ENCODE measurements around the gene RFPL1.
A peak's percentile ranks its signal among the peaks of the same experiment; 100 is the strongest.

Gene RFPL1

GRCh38 chr22:29458551-29458950 is 20.2 kb downstream of the RFPL1 start:
- no peak overlapping the region for H3K14ac ChIP-seq (ENCODE audit: low read length in 2 of 2)
- no peaks in the 10 kb centered on the region for H3K36me3 ChIP-seq (ENCODE audit: control insufficient read depth in 1 of 2, insufficient read depth in 2 of 2, low read depth in 1 of 2, low read length in 2 of 2)
- no peak overlapping the region for H2BK120ac ChIP-seq (ENCODE audit: low read depth, low read length)
- no peak overlapping the region for H3K18ac ChIP-seq (ENCODE audit: low read depth in 1 of 2, low read length in 2 of 2)
- no peak overlapping the region for H2BK15ac ChIP-seq (ENCODE audit: low read depth, poor library complexity, severe bottlenecking)
- no peak overlapping the region for H3K27ac ChIP-seq (ENCODE audit: low read length, poor library complexity, severe bottlenecking)
- no peak overlapping the region for H2BK12ac ChIP-seq (ENCODE audit: low read length in 2 of 2)
- H4K8ac ChIP-seq (ENCODE audit: low read length), result no peak overlapping the region
- H2AK5ac ChIP-seq (ENCODE audit: low read length, severe bottlenecking), result no peak overlapping the region
- H3K4me2 ChIP-seq (ENCODE audit: low read length, poor library complexity, severe bottlenecking), result no peak overlapping the region
- no peak overlapping the region for H3K4ac ChIP-seq (ENCODE audit: low read depth in 1 of 2, low read length in 2 of 2)
- H3K4me3 ChIP-seq (ENCODE audit: insufficient read depth in 1 of 2, low read depth in 1 of 2, low read length in 2 of 2), result no peak overlapping the region
- DNase-seq, result no peak
- H2BK5ac ChIP-seq (ENCODE audit: low read depth, low read length, poor library complexity, severe bottlenecking), result no peak overlapping the region
- no peak overlapping the region for H2AFZ ChIP-seq (ENCODE audit: low read depth, low read length)
- no peak overlapping the region for H3K9ac ChIP-seq (ENCODE audit: low read length)
- no peaks in the 10 kb centered on the region for H3K9me3 ChIP-seq (ENCODE audit: control insufficient read depth, low read length)
- H3K23ac ChIP-seq (ENCODE audit: low read length in 2 of 2), result no peak overlapping the region
- peaks cover 3 to 5% of the 10 kb centered on the region in 2 experiments for H3K27me3 ChIP-seq (ENCODE audit: control insufficient read depth in 1 of 2, insufficient read depth in 1 of 2, low read length in 2 of 2)
- H3K4me1 ChIP-seq (ENCODE audit: control insufficient read depth, insufficient read depth, low read depth, low read length), result peaks cover 3% of the 10 kb centered on the region
- no peak overlapping the region for H4K91ac ChIP-seq (ENCODE audit: low read length)
- no peaks in the 10 kb centered on the region for H3K79me1 ChIP-seq (replicated peaks; ENCODE audit: low read length, poor library complexity, severe bottlenecking)

GRCh38 chr22:29459773-29460172 is 21.4 kb downstream of the RFPL1 start:
- peaks cover 7% of the 10 kb centered on the region for H3K4me1 ChIP-seq (ENCODE audit: control insufficient read depth, insufficient read depth, low read depth, low read length)
- H3K4me2 ChIP-seq (ENCODE audit: low read length, poor library complexity, severe bottlenecking), result no peak overlapping the region
- no peak for DNase-seq
- no peak overlapping the region for H2BK120ac ChIP-seq (ENCODE audit: low read depth, low read length)
- no peak overlapping the region for H3K14ac ChIP-seq (ENCODE audit: low read length in 2 of 2)
- no peak overlapping the region for H3K18ac ChIP-seq (ENCODE audit: low read depth in 1 of 2, low read length in 2 of 2)
- H2AFZ ChIP-seq (ENCODE audit: low read depth, low read length), result no peak overlapping the region
- H4K8ac ChIP-seq (ENCODE audit: low read length), result no peak overlapping the region
- WGBS, result 74% methylated on average over 9 of the region's 9 CpGs
- H3K9me3 ChIP-seq (ENCODE audit: control insufficient read depth, low read length), result no peaks in the 10 kb centered on the region
- peaks cover 3 to 12% of the 10 kb centered on the region in 2 experiments for H3K27me3 ChIP-seq (ENCODE audit: control insufficient read depth in 1 of 2, insufficient read depth in 1 of 2, low read length in 2 of 2)
- H4K91ac ChIP-seq (ENCODE audit: low read length), result no peak overlapping the region
- no peak overlapping the region for H2BK5ac ChIP-seq (ENCODE audit: low read depth, low read length, poor library complexity, severe bottlenecking)
- H3K79me1 ChIP-seq (replicated peaks; ENCODE audit: low read length, poor library complexity, severe bottlenecking), result no peaks in the 10 kb centered on the region
- no peak overlapping the region for H3K23ac ChIP-seq (ENCODE audit: low read length in 2 of 2)
- no peak overlapping the region for H3K4me3 ChIP-seq (ENCODE audit: insufficient read depth in 1 of 2, low read depth in 1 of 2, low read length in 2 of 2)
- H3K9ac ChIP-seq (ENCODE audit: low read length), result no peak overlapping the region
- no peak overlapping the region for H2AK5ac ChIP-seq (ENCODE audit: low read length, severe bottlenecking)
- no peaks in the 10 kb centered on the region for H3K36me3 ChIP-seq (ENCODE audit: control insufficient read depth in 1 of 2, insufficient read depth in 2 of 2, low read depth in 1 of 2, low read length in 2 of 2)
- no peak overlapping the region for H2BK12ac ChIP-seq (ENCODE audit: low read length in 2 of 2)
- H3K27ac ChIP-seq (ENCODE audit: low read length, poor library complexity, severe bottlenecking), result no peak overlapping the region
- no peak overlapping the region for H3K4ac ChIP-seq (ENCODE audit: low read depth in 1 of 2, low read length in 2 of 2)
- no peak overlapping the region for H2BK15ac ChIP-seq (ENCODE audit: low read depth, poor library complexity, severe bottlenecking)

- no peak overlapping the region for H2AFZ ChIP-seq (ENCODE audit: low read depth, low read length)
- H3K14ac ChIP-seq (ENCODE audit: low read length in 2 of 2), result no peak overlapping the region
- H2BK5ac ChIP-seq (ENCODE audit: low read depth, low read length, poor library complexity, severe bottlenecking), result no peak overlapping the region
- no peaks in the 10 kb centered on the region for H3K9me3 ChIP-seq (ENCODE audit: control insufficient read depth, low read length)
- H2BK15ac ChIP-seq (ENCODE audit: low read depth, poor library complexity, severe bottlenecking), result no peak overlapping the region
- H3K79me1 ChIP-seq (replicated peaks; ENCODE audit: low read length, poor library complexity, severe bottlenecking), result no peaks in the 10 kb centered on the region
- H2AK5ac ChIP-seq (ENCODE audit: low read length, severe bottlenecking), result no peak overlapping the region
- no peak overlapping the region for H3K18ac ChIP-seq (ENCODE audit: low read depth in 1 of 2, low read length in 2 of 2)
- H3K36me3 ChIP-seq (ENCODE audit: control insufficient read depth in 1 of 2, insufficient read depth in 2 of 2, low read depth in 1 of 2, low read length in 2 of 2), result no peaks in the 10 kb centered on the region
- H3K4ac ChIP-seq (ENCODE audit: low read depth in 1 of 2, low read length in 2 of 2), result no peak overlapping the region
- no peak overlapping the region for H4K91ac ChIP-seq (ENCODE audit: low read length)
- peaks cover 10 to 19% of the 10 kb centered on the region in 2 experiments for H3K27me3 ChIP-seq (ENCODE audit: control insufficient read depth in 1 of 2, insufficient read depth in 1 of 2, low read length in 2 of 2)
- no peak overlapping the region for H3K9ac ChIP-seq (ENCODE audit: low read length)
- H2BK12ac ChIP-seq (ENCODE audit: low read length in 2 of 2), result no peak overlapping the region
- H4K8ac ChIP-seq (ENCODE audit: low read length), result no peak overlapping the region
- H3K4me2 ChIP-seq (ENCODE audit: low read length, poor library complexity, severe bottlenecking), result no peak overlapping the region
- peaks cover 6% of the 10 kb centered on the region for H3K4me1 ChIP-seq (ENCODE audit: control insufficient read depth, insufficient read depth, low read depth, low read length)
- H2BK120ac ChIP-seq (ENCODE audit: low read depth, low read length), result no peak overlapping the region
- no peak for DNase-seq
- 90% methylated on average over 5 of the region's 5 CpGs for WGBS
- no peak overlapping the region for H3K27ac ChIP-seq (ENCODE audit: low read length, poor library complexity, severe bottlenecking)
- no peak overlapping the region for H3K23ac ChIP-seq (ENCODE audit: low read length in 2 of 2)
- no peak overlapping the region for H3K4me3 ChIP-seq (ENCODE audit: insufficient read depth in 1 of 2, low read depth in 1 of 2, low read length in 2 of 2)
These were observed 22.9 kb downstream of the RFPL1 start for GRCh38 chr22:29461263-29461662.

GRCh38 chr22:29463629-29464028 is 25.2 kb downstream of the RFPL1 start:
- no peak overlapping the region for H3K18ac ChIP-seq (ENCODE audit: low read depth in 1 of 2, low read length in 2 of 2)
- H3K79me1 ChIP-seq (replicated peaks; ENCODE audit: low read length, poor library complexity, severe bottlenecking), result no peaks in the 10 kb centered on the region
- H3K14ac ChIP-seq (ENCODE audit: low read length in 2 of 2), result no peak overlapping the region
- no peak overlapping the region for H3K4ac ChIP-seq (ENCODE audit: low read depth in 1 of 2, low read length in 2 of 2)
- DNase-seq, result no peak
- no peak overlapping the region for H3K4me3 ChIP-seq (ENCODE audit: insufficient read depth in 1 of 2, low read depth in 1 of 2, low read length in 2 of 2)
- H3K9ac ChIP-seq (ENCODE audit: low read length), result no peak overlapping the region
- H2BK5ac ChIP-seq (ENCODE audit: low read depth, low read length, poor library complexity, severe bottlenecking), result no peak overlapping the region
- H3K4me1 ChIP-seq (ENCODE audit: control insufficient read depth, insufficient read depth, low read depth, low read length), result peaks cover 4% of the 10 kb centered on the region
- H4K91ac ChIP-seq (ENCODE audit: low read length), result no peak overlapping the region
- no peak overlapping the region for H2BK15ac ChIP-seq (ENCODE audit: low read depth, poor library complexity, severe bottlenecking)
- H3K23ac ChIP-seq (ENCODE audit: low read length in 2 of 2), result peak overlapping the region in 1 of 2 experiments; percentile 90
- H3K36me3 ChIP-seq (ENCODE audit: control insufficient read depth in 1 of 2, insufficient read depth in 2 of 2, low read depth in 1 of 2, low read length in 2 of 2), result no peaks in the 10 kb centered on the region
- no peak overlapping the region for H4K8ac ChIP-seq (ENCODE audit: low read length)
- no peak overlapping the region for H2AFZ ChIP-seq (ENCODE audit: low read depth, low read length)
- no peak overlapping the region for H3K4me2 ChIP-seq (ENCODE audit: low read length, poor library complexity, severe bottlenecking)
- H2AK5ac ChIP-seq (ENCODE audit: low read length, severe bottlenecking), result no peak overlapping the region
- H3K27ac ChIP-seq (ENCODE audit: low read length, poor library complexity, severe bottlenecking), result no peak overlapping the region
- peaks cover 26 to 41% of the 10 kb centered on the region in 2 experiments for H3K27me3 ChIP-seq (ENCODE audit: control insufficient read depth in 1 of 2, insufficient read depth in 1 of 2, low read length in 2 of 2)
- no peak overlapping the region for H2BK120ac ChIP-seq (ENCODE audit: low read depth, low read length)
- H2BK12ac ChIP-seq (ENCODE audit: low read length in 2 of 2), result no peak overlapping the region
- 74% methylated on average over 7 of the region's 7 CpGs for WGBS
- no peaks in the 10 kb centered on the region for H3K9me3 ChIP-seq (ENCODE audit: control insufficient read depth, low read length)
